Renal pelvis (tissue), 4 donors: ENCODE results near the gene TMEM63A. TPM values are rescaled to one million over a fixed set of nuclear protein-coding genes. Genes with fewer than 3 reads are reported as not detected.
"Not testable (repeated sequence)": the region's sequence is repeated elsewhere in the genome, so short reads cannot be mapped to it uniquely, and the experiment has no call there.

Source experiments
- DNase-seq: peaks from one replicate; pipeline ENCODE4 v3.0.0-alpha.2; 2013
- polyA plus RNA-seq, 3 donors: library from polyadenylated mRNA; unstranded; fragments of 120-200 nt; gene quantifications; one replicate each; pipeline ENCODE4 v1.2.1, GENCODE V29; 2013; ENCODE audit not compliant: insufficient read length in 3 of 3

Gene TMEM63A
- polyA plus RNA-seq, 3 donors: 45.3 to 96.1 (median 89.7) TPM

GRCh38 chr1:225801146-225801545 lies 81.0 kb downstream of the TMEM63A start:
- not testable (repeated sequence) for DNase-seq

GRCh38 chr1:225796097-225796496 lies 86.1 kb downstream of the TMEM63A start:
- not testable (repeated sequence) for DNase-seq

Other genes with a start within 250 kb of the TMEM63A start
- 100 to 1,000 TPM in 2 of 3 donors, 10 to 100 TPM in 1; 89.0 to 107 (median 103) TPM for gene ENAH, start 229.3 kb downstream of the TMEM63A start, polyA plus RNA-seq
- 100 to 1,000 TPM; 389 to 411 (median 389) TPM for gene SRP9, start 104.6 kb downstream of the TMEM63A start, polyA plus RNA-seq
- 10 to 100 TPM; 57.2 to 58.9 (median 58.7) TPM for gene EPHX1, start 72.3 kb downstream of the TMEM63A start, polyA plus RNA-seq
- 1 to 10 TPM; 5.6 to 6.9 (median 6.7) TPM for gene LEFTY1, start 6.8 kb upstream of the TMEM63A start, polyA plus RNA-seq
- 10 to 100 TPM; 54.7 to 63.6 (median 57.1) TPM for gene PYCR2, start 41.9 kb upstream of the TMEM63A start, polyA plus RNA-seq
- 1 to 10 TPM in 1 of 3 donors, under 1 TPM in 2; 0.83 to 1.0 (median 0.87) TPM for gene LEFTY2, start 58.8 kb upstream of the TMEM63A start, polyA plus RNA-seq
- 10 to 100 TPM; 18.9 to 22.5 (median 20.9) TPM for gene SDE2, start 117.0 kb upstream of the TMEM63A start, polyA plus RNA-seq
- 1,000 to 10,000 TPM; 1,024 to 1,273 (median 1,184) TPM for gene H3-3A, start 180.3 kb upstream of the TMEM63A start, polyA plus RNA-seq